Measurements from ENCODE around the gene RAB36. TPM values are rescaled to one million over a fixed set of nuclear protein-coding genes. Genes with fewer than 3 reads are reported as not detected.

The RAB36 gene
- total and polyA plus RNA-seq, 4 donors: 4.4 to 27.5 (median 9.6) TPM

- 93 to 96% methylated on average over 4 of the region's 4 CpGs for WGBS, 2 donors
- H3K9ac ChIP-seq (ENCODE audit: insufficient read depth in 1 of 2, low read length in 2 of 2): no peak overlapping the region
- H3K27ac ChIP-seq (ENCODE audit: low read depth in 1 of 2, low read length in 1 of 2): no peak overlapping the region
- DNase-seq: no peak
- no peak for ATAC-seq (ENCODE audit: insufficient read depth, low FRiP score)
- no peaks in the 10 kb centered on the region for H3K27me3 ChIP-seq (ENCODE audit: control insufficient read depth in 3 of 3, insufficient read depth in 3 of 3, low read length in 2 of 3)
- no peak overlapping the region for H3K4me3 ChIP-seq
- no peak for TF ChIP-seq CTCF (IDR thresholded peaks at IDR 0.05; ENCODE audit: control extremely low read depth, extremely low read depth)
- peaks cover 0 to 4% (median 0%) of the 10 kb centered on the region in 5 donors for H3K4me1 ChIP-seq (ENCODE audit: control insufficient read depth in 5 of 5, insufficient read depth in 5 of 5, low read length in 5 of 5)
- H3K36me3 ChIP-seq (ENCODE audit: control insufficient read depth in 4 of 4, insufficient read depth in 4 of 4, low read length in 4 of 4): no peaks in the 10 kb centered on the region
- peaks cover 0 to 2% (median 0%) of the 10 kb centered on the region in 4 donors for H3K9me3 ChIP-seq (ENCODE audit: control insufficient read depth in 4 of 4, insufficient read depth in 3 of 4, low read length in 3 of 4)
Observed at GRCh38 chr22:23121000-23121421, 24.3 kb upstream of the RAB36 start.

GRCh38 chr22:23121424-23121823 is 23.9 kb upstream of the RAB36 start:
- WGBS, 2 donors: 74 to 82% methylated on average over 9 of the region's 9 CpGs
- no peaks in the 10 kb centered on the region for H3K27me3 ChIP-seq (ENCODE audit: control insufficient read depth in 3 of 3, insufficient read depth in 3 of 3, low read length in 2 of 3)
- H3K9me3 ChIP-seq (ENCODE audit: control insufficient read depth in 4 of 4, insufficient read depth in 3 of 4, low read length in 3 of 4): peaks cover 0 to 2% (median 0%) of the 10 kb centered on the region in 4 donors
- ATAC-seq (ENCODE audit: insufficient read depth, low FRiP score) (no peak), DNase-seq (no peak)
- H3K9ac ChIP-seq (ENCODE audit: insufficient read depth in 1 of 2, low read length in 2 of 2): no peak overlapping the region
- H3K36me3 ChIP-seq (ENCODE audit: control insufficient read depth in 4 of 4, insufficient read depth in 4 of 4, low read length in 4 of 4): no peaks in the 10 kb centered on the region
- no peak overlapping the region for H3K4me3 ChIP-seq
- no peak for TF ChIP-seq CTCF (IDR thresholded peaks at IDR 0.05; ENCODE audit: control extremely low read depth, extremely low read depth)
- H3K4me1 ChIP-seq (ENCODE audit: control insufficient read depth in 5 of 5, insufficient read depth in 5 of 5, low read length in 5 of 5): peaks cover 0 to 4% (median 0%) of the 10 kb centered on the region in 5 donors
- H3K27ac ChIP-seq (ENCODE audit: low read depth in 1 of 2, low read length in 1 of 2): no peak overlapping the region

- 82 to 86% methylated on average over 13 of the region's 13 CpGs for WGBS, 2 donors
- no peak overlapping the region for H3K9ac ChIP-seq (ENCODE audit: insufficient read depth in 1 of 2, low read length in 2 of 2)
Observed at GRCh38 chr22:23122216-23122957, 22.9 kb upstream of the RAB36 start.

More at GRCh38 chr22:23122216-23122957, 22.9 kb upstream of the RAB36 start:
- Histone ChIP-seq H3K27ac (ENCODE audit: low read depth in 1 of 2, low read length in 1 of 2) (no peak overlapping the region), H3K9me3 (ENCODE audit: control insufficient read depth in 4 of 4, insufficient read depth in 3 of 4, low read length in 3 of 4) (peaks cover 0 to 2% (median 0%) of the 10 kb centered on the region in 4 donors), H3K36me3 (ENCODE audit: control insufficient read depth in 4 of 4, insufficient read depth in 4 of 4, low read length in 4 of 4) (no peaks in the 10 kb centered on the region), H3K27me3 (ENCODE audit: control insufficient read depth in 3 of 3, insufficient read depth in 3 of 3, low read length in 2 of 3) (no peaks in the 10 kb centered on the region), H3K4me3 (no peak overlapping the region), H3K4me1 (ENCODE audit: control insufficient read depth in 5 of 5, insufficient read depth in 5 of 5, low read length in 5 of 5) (peaks cover 0 to 4% (median 0%) of the 10 kb centered on the region in 5 donors)
- no peak for TF ChIP-seq CTCF (IDR thresholded peaks at IDR 0.05; ENCODE audit: control extremely low read depth, extremely low read depth)
- no peak for ATAC-seq (ENCODE audit: insufficient read depth, low FRiP score)
- DNase-seq: no peak

Measured in lung (tissue), 12 donors.